Measurements from ENCODE around the gene TBC1D2.

The TBC1D2 gene

DNA sequence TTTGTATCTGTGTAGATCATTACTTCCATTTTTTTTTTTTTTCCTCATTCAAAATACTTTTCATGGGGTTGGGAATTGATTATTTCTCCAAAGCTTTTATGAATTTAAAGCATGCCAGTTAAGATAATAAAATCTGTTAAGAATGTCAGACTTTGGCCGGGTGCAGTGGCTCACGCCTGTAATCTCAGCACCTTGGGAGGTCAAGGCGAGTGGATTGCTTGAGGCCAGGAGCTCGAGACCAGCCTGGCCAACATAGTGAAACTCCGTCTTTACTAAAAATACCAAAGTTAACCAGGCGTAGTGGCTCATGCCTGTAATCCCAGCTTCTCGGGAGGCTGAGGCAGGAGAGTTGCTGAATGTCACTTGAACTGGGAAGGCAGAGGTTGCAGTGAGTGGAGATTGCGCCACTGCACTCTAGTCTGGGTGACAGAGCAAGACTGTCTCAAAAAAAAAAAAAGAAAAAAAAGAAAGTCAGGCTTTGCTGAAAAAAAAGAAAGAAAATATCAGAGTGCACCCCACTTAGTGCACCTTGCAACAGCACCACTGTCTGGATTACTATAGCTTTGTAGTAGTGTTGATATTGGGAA lies 18.5 kb downstream of the TBC1D2 start:
- DNase-seq = no peak

DNA sequence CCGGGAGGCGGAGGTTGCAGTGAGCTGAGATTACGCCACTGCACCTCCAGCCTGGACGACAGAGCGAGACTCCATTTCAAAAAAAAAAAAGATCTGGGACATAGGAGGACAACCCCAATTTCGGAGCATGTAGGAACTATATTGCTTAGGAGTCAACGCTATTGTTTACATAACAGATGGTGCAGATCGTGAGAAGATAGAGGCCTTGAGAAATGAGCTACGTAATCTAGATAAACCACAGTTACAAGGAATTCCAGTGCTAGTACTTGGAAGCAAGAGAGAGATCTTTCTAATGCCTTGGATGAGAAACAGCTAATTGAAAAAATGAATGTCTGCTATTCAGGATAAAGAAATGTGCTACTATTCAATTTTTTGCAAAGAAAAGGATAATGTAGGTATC lies 20.3 kb downstream of the TBC1D2 start:
- DNase-seq = no peak

DNA sequence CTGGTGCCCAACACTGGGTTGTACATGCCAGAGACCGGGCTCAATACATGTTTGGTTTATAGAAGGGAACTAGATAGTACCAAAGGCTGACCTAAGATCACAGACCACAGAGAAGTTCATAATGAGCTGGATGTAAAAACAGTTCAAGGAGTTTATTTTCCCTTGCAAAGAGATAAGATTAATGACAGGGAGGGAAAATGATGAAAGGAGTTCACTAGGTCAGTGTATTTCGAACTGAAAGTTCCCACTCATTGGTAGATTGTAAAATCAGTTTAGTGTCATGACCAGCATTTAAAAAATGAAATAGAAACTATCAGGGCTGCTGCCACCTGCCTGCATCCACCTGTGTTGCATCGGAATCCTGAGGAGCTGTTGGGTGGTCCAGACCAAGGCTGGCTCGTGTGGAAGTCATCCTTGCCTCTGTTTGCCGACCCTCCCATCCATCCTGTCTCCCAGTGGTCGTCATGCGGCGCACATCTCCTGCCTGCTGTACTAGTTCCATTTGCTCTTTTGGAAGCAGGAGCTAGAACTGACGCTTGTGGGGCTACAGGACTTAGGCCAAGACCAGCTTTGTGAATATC lies 21.1 kb downstream of the TBC1D2 start:
- DNase-seq = no peak

DNA sequence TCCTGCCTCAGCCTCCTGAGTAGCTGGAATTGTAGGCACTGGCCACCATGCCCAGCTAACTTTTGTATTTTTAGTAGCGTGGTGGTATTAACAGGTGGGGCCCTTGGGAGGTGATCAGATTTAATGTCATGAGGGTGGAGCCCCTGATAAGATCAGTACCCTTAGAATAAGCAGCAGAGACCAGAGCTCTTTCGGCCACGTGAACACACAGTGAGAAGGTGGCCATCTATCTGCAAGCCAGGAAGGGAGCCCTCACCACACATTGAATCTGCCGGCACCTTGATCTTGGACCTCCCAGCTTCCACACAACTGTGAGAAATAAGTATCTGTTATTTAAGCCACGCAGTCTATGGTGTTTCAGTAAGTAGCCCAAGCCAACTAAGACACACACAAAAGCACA lies 22.5 kb downstream of the TBC1D2 start:
- DNase-seq = no peak

DNA sequence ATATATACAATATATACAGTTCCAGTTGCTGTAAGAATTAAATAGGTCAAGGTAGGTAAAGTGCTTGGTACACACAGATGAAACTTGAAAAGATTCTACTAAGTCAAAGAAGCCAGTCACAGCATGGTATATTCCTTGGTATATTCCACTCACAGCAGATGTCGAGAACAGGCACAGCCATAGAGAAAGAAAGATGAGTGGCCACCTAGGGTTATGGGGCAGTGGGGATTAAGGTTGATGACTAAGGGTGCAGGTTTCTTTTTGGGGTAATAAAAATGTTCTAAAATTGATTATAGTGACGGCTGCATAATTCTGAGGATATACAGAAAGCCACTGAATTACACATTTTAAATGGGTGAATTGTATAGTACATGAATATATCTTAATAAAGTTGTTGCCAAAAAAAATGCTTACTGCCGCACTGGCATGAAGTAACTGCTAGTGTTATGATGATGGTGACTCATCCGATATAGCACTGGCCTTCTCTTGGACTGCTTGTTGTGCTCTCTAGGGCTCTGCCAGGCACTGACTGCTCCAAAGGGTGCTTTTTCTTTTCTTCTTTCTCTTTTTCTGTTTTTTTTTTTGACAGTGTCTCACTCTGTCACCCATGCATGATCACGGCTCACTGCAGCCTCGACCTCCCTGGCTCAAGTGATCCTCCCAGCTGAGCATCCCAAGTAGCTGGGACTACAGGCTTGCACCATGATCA lies 23.5 kb downstream of the TBC1D2 start:
- no peak for DNase-seq

DNA sequence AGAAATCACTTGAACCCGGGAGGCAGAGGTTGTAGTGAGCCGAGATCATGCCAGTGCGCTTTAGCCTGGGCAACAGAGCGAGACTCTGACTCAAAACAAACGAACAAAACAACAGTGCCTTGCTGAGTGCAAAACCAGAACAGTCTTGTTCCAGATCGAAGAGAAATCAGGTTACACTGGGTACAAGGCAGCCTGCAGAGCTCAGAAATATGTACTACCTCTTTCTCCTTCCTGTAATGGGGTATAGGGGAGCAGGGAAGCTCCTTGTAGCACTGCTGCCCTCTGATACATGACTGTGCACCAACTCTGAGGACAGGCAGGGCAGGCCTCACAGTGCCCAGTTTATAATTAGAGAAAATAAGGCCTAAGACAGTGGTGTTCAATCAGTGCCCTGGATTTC lies 24.7 kb downstream of the TBC1D2 start:
- no peak for DNase-seq

DNA sequence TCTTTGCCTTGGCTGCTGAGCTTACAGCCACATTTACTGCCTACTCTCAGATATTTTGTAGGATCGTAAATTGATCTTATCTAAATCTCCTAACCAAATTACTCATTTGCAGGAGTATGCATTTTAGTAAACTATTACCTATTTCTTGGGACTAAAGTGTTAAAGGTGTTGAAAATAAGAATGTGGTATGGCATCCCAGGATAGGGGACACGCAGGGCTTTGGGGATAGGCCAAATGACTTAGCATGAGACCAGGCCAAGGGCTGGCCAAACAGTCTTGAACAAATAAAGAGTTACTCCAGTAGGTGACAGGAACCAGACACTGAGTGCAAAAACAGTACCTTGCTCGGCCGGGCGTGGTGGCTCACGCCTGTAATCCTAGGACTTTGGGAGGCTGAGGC lies 25.1 kb downstream of the TBC1D2 start:
- no peak for DNase-seq

DNA sequence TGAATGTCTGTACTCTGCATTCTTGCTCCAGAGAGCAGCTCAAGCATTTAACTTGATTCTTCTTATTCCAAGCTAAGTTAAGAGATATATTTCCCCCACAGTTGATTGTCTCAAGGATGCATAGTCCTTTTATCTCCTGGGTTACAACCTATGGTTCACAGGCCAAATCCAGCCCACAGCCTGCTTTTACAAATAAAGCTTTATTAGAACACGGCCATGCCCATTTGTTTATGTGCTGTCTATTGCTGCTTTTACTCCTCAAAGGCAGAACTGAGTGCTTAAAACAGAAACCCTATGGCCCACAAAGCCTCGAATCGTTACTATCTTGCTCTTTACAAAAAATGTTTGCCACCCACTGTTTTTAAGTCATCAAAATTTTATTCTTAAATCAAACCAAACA lies 25.8 kb downstream of the TBC1D2 start:
- no peak for DNase-seq

DNA sequence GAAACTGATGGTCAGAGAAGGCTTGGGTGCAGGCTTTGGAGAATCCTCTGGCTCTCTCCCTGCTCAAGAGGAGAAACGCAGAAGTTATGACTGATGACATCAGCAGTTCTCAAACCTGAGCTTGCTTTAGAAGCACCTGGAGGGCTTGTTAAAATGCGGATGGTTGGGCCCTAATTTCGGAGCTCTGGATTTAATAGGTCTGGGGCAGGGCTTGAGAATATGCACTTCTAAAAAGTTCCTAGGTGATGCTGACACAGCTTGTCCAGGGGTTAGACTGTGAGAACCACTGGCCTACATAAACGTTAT lies 26.4 kb downstream of the TBC1D2 start:
- no peak for DNase-seq

DNA sequence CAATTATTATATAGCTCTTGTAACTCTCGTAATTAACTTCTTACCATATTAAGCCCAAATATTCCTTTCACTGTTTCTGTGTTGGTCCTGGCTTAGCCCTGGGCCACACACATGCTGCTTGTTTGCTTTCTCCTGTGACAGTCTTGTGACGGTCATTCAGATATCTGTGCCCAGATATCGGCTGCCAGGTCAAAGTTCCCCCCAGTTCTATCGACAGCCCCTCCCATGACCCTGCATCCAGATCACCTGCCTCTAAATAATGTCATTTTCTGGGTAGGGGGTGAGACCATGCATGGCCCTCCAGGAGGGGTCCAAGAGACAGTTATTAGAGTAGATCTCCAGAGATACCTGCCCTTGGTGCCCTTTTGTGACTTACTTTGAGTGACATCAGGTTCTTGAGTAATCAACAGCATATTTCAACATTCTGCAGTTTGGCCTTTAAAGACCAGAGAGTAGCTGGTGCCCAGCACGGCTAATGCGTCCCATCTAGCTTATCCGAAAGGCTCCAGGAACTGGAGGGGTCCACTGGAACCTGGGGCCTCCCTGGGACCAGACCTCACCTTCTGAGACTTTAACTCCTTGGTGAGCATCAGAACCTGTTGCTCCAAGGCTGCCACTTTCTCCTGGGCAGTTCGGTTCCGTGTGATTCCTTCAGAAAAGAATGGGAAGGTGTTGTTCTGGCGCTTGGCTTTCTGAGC lies 26.9 kb downstream of the TBC1D2 start:
- no peak for DNase-seq

DNA sequence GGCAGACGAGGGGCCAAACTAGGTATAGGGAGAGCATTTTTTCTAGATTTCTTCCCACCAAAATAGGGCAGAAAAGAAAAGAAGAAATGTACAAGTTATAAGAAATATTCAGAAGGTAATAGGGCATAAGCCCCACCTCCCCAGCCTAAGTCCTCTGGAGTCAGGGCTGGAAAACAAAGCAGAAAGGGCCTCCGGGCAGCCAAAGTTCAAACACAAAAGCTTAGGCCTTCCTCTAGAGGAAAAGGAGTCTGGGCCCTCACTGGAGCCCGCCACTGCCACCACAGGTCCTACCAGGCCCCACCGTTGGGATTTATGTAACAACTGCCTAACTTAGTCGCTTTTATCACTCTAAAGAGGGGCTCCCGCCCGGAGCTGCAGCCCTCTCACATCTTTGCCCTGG lies 27.6 kb downstream of the TBC1D2 start:
- DNase-seq = no peak

DNA sequence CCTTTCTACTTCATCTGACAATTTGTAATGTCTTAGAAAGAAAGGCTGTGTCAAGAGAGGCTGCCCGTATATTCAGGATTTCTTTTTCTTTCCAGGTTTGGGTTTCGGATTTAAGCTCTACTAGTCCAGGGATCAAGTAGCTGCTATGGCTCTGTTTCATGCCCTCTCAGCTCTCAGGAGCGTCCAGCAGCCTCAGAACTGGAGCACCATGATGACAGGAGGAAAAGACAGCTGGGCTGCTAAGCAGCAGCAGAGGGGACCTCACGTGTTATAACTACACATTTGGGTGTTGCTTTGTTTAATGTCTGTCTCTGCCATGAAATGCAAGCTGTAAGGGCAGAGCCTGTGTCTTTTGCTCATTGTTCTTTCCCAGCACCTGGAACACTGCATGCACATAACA lies 28.5 kb downstream of the TBC1D2 start:
- no peak for DNase-seq

DNA sequence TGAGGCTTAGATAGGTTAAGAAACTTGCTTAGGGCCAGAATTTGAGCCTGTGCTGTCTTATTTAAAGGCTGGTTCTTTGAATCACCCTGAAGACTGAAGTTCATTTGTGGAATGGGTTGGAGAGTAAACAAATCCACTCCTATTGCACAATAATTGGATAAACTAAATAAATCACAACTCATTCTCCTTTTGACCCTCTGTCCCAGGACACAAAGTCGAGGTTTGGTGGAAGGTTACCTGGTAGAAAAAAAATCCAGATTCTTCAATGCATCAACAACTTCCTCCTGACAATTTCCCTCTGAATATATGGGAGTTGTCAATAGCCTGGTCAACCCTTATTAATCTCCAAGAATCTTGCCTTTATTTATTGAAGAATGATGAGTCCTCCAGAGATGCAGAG lies 28.9 kb downstream of the TBC1D2 start:
- no peak for DNase-seq

DNA sequence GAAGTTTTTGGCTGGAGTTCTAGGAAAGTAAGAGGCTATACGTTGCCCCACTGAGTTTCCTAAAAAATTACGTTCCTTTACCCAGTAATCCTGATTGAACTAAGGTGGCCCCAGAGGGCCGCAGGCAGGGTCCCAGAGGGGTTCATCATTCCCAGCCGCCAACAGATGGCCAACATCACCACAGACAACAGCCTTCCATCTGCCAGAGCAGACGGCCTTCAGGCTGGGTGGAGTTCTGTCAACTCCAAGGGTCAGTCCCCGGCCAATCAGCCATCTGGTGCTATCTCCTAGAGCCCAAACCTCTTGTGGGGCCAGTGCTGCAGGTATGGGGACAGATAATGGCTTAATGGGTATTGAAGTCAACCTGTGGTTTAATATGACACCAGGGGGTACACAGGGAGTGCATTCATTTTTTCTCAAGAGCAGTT lies 30.4 kb downstream of the TBC1D2 start:
- no peak for DNase-seq

DNA sequence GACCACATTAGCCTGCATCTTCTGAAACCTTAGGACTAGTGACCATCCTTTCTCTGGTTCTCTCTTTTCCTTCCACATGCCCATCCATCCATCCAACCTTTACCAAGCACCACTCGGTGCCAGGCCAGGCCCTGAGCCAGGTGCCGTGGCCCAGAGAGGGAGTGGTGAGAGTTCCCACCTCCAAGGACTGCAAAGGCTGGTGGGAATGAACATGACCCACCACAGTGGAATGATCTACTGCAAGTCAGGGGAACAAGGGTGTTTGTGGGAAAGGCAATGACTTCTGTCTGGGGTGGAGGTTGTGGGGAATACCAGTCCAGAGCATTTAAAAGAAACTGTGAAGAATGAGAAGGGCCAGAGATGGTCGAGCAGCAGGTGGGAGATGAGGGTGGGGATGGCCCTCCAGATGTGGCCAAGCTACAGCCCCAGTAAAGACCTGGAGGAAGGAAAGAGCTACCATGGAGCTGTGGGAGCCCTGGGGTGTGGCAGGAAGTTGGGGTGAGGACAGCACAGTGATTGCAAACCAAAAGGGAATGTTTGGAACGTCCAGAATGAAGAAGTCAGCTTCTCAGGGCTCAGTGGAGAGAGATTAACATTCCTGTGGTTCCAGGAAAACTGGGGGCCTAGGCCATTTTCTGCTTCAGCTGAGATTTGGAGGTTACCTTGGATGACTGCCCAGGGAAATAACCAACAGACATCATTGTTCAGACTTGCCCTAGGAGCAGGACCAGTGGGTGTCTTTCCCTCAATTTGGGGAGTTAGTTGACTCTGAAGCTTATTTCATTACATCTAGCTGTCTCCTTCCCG lies 32.4 kb downstream of the TBC1D2 start:
- DNase-seq = no peak

DNA sequence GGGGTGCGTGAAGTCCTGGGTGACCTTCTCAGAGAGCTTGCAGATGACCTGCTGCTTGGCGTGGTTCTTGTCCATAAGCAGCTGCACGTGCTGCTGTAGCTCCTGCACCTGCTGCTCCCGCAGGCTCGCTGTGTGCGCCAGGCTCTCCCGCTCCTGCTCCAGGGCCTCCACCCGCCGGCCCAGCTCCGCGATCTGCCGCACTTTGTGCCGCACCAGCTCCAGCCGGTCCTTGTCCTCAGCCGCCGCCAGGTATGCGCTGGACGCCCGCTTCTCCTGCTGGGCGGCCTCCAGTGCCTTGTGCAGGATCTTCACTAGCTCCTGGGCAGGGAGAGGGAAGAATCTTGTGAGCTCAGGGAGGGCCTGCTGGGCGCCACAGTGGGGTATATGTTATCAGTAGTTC lies 34.5 kb downstream of the TBC1D2 start:
- no peak for DNase-seq

DNA sequence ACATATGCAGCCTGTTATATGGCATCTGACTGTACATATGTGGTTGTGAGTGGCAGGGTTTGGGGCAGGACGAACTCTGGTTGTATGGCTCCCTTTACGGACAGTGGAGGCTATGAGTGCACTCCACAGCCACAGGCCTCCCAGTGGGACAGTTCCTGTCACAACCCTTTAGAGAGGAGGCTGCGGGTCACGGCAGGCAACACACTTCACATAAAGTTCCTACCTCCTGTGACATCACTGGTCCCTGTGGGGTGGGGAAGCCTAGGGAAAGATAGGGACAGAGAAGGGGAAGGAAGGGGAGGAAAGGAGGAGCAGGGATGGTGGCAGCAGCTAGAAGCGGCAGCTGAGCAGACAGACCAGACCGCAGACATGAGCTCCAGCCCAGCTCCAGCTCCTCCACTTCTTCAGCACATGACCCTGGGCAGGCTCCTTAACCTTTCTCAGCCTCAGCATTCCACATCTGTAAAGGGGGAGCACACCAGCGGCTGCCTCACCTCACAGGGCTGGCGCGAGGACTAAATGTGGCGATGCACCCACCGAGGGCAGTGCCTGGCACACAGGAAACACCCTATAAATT lies 35.6 kb downstream of the TBC1D2 start:
- DNase-seq = no peak

DNA sequence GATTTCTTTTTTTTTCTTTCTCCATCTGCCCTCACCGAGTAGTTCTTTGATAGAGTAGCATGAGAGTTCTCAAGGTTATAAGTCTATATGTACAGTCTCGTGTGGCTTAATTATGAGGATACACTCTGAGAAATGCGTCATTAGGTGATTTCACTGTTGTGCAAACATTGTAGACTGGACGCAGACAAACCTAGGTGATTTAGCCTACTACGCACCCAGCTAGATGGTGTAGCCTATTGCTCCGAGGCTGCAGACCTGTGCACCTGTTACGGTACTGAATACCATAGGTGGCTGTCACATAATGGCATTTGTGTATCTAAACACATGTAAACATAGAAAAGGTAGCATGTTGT lies 36.1 kb downstream of the TBC1D2 start:
- DNase-seq = no peak

DNA sequence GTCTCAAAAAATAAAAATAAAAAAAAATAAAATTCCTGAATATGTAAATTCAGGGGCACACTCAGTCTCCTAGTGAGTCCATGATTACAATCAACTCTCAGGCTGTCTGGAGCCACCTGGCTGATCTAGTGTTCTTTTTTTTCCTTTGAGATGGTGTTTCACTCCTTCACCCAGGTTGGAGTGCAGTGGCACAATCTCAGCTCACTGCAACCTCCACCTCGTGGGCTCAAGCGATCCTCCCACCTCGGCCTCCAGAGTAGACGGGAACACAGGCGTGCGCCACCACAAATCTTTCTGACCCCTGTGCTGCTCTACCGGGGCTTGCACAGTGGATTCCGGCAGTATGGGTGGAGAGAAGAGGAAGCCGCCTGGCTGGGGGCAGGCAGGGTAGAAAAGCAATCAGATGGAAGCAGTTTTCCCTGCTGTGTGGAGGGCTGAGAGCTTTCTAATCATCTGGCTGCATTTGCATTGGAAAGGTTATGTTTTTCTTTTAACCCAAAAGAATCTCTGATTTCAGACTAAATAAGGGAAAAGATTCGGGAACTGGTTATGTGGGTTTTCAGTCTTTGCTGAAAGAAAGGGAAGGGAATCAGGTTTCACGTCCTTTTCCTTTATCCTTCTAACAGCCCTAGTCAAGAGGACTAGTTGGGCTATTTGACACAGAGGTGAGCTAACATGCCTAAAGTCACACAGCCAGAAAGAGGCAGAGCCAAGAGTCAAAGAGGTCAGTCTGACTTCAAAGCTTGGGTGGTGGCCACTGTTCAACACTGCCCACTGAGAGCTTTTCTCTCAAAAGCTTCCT lies 36.7 kb downstream of the TBC1D2 start:
- DNase-seq = no peak

DNA sequence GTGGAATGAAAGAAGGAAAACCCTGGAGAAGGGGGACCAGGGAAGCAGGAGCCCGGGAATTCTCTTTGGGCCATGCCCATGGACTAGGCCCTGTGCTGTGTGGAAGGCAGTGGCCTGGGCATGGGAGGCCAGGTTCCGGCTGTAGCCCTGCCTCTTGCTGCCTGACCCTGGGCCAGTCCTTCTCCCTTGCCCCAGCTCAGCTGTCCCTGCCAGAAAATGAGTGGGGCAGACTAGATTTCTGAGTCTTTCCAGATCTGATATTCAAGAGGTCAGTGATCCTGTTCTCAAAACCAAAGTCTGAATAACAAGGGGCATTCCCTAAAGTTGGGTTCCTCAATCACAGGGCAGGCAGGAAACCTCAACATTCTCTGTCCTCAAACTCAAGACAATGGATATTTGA lies 38.2 kb downstream of the TBC1D2 start:
- no peak for DNase-seq

DNA sequence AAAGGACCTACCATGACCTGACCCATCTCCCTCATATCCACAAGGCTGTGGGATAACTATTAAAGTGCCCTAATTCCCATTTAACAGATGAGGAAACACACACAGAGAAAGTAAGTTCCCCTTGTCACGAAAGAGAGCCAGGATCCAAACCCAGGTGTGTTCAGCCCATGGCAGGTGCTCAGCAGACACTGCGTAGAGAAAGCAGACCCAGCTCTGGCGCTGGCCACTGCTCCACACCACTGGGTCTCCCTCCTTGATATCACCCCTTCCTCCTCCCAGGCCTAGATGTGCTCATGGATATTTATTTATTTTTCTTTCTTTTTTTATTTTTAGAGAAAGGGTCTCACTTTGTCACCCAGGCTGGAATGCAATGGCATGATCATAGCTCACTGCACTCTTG lies 39.1 kb downstream of the TBC1D2 start:
- no peak for DNase-seq

DNA sequence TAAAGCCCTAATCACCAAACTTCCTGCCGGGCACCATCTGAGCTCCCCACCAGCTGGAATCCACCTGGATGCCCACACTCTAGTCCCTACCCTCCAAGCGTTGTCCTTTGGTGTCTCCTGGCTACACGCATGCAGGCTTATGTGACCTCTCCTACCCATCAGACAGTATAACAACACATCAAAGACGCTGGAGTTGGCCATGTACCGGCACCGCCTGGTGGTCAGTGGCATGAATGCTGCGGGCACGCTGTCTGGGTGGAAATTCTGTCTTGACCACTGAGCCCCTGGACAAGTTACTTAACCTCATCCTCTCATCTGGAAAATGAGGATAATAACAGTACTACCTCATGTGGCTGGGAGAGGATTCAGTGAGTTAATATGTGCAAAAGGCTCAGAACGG lies 39.6 kb downstream of the TBC1D2 start:
- no peak for DNase-seq
